H9 (cell line): Measurements from ENCODE around the gene ZBTB43. TPM values are rescaled to one million over a fixed set of nuclear protein-coding genes. Genes with fewer than 3 reads are reported as not detected.

Experiments
- DNase-seq: peaks from one replicate; pipeline ENCODE4 v3.0.0-alpha.2; 2017
- H2AFZ ChIP-seq: one replicate; pipeline ENCODE4 v1.6.1; 2013; ENCODE audit warnings: mild to moderate bottlenecking, low read length, control low read depth, moderate library complexity
- H2AK5ac ChIP-seq: 2 replicates; pipeline ENCODE4 v1.6.1; 2013; ENCODE audit warnings: low read length, control low read depth, mixed read lengths; ENCODE audit not compliant: insufficient read length
- H2BK120ac ChIP-seq: one replicate; pipeline ENCODE4 v1.6.1; 2013; ENCODE audit warnings: low read depth, mild to moderate bottlenecking, low read length, control low read depth, inconsistent platforms; ENCODE audit not compliant: poor library complexity, severe bottlenecking
- H2BK12ac ChIP-seq: 2 replicates; pipeline ENCODE4 v1.6.1; 2013; ENCODE audit warnings: low read length, control low read depth, mixed read lengths, low read depth; ENCODE audit not compliant: insufficient read length
- H2BK15ac ChIP-seq: 2 replicates; pipeline ENCODE4 v1.6.1; 2013; ENCODE audit warnings: low read depth, low read length, control low read depth
- H2BK20ac ChIP-seq: one replicate; pipeline ENCODE4 v1.6.1; 2013; ENCODE audit warnings: low read depth, mild to moderate bottlenecking, low read length, control low read depth, inconsistent platforms; ENCODE audit not compliant: poor library complexity, severe bottlenecking
- H2BK5ac ChIP-seq: 2 replicates; pipeline ENCODE4 v1.6.1; 2013; ENCODE audit warnings: low read length, control low read depth, mixed read lengths; ENCODE audit not compliant: insufficient read length
- H3K14ac ChIP-seq: 2 replicates; pipeline ENCODE4 v1.6.1; 2013; ENCODE audit warnings: low read length, control low read depth; ENCODE audit not compliant: insufficient read depth
- H3K18ac ChIP-seq: 2 replicates; pipeline ENCODE4 v1.6.1; 2013; ENCODE audit warnings: low read depth, mild to moderate bottlenecking, mixed read lengths, low read length, control low read depth; ENCODE audit not compliant: insufficient read length
- H3K23ac ChIP-seq: 2 replicates; pipeline ENCODE4 v1.6.1; 2013; ENCODE audit warnings: low read length, control low read depth, mixed read lengths, low read depth; ENCODE audit not compliant: insufficient read length
- H3K23me2 ChIP-seq: 2 replicates; pipeline ENCODE4 v1.6.1; 2013; ENCODE audit warnings: low read depth, mild to moderate bottlenecking, mixed read lengths, low read length, control low read depth; ENCODE audit not compliant: insufficient read length, poor library complexity, severe bottlenecking
- H3K27ac ChIP-seq: 2 replicates; pipeline ENCODE4 v1.5.1; 2013; ENCODE audit warnings: low read length, control low read depth, mixed read lengths, low read depth; ENCODE audit not compliant: insufficient read length
- H3K27me3 ChIP-seq: 2 replicates; pipeline ENCODE4 v1.6.1; 2013; ENCODE audit warnings: low read length, control low read depth, inconsistent platforms; ENCODE audit not compliant: insufficient read depth
- H3K4ac ChIP-seq: 2 replicates; pipeline ENCODE4 v1.6.1; 2013; ENCODE audit warnings: low read depth, mild to moderate bottlenecking, control low read depth, inconsistent platforms, low read length, moderate library complexity
- H3K4me1 ChIP-seq: 2 replicates; pipeline ENCODE4 v1.6.1; 2013; ENCODE audit warnings: low read length, control low read depth, inconsistent platforms; ENCODE audit not compliant: insufficient read depth
- H3K4me2 ChIP-seq: 2 replicates; pipeline ENCODE4 v1.6.1; 2013; ENCODE audit warnings: low read length, control low read depth, mixed read lengths; ENCODE audit not compliant: insufficient read length, insufficient read depth
- H3K56ac ChIP-seq: 2 replicates; pipeline ENCODE4 v1.6.1; 2013; ENCODE audit warnings: low read depth, mild to moderate bottlenecking, mixed read lengths, low read length, control low read depth; ENCODE audit not compliant: insufficient read length
- H3K79me1 ChIP-seq: 2 replicates; pipeline ENCODE4 v1.6.1; 2013; ENCODE audit warnings: low read depth, mild to moderate bottlenecking, moderate library complexity, low read length, control low read depth, inconsistent platforms; ENCODE audit not compliant: insufficient read depth, poor library complexity, severe bottlenecking
- H3K79me2 ChIP-seq: 2 replicates; pipeline ENCODE4 v1.6.1; 2013; ENCODE audit warnings: low read length, control low read depth, inconsistent platforms; ENCODE audit not compliant: insufficient read depth
- H3K9ac ChIP-seq: 2 replicates; pipeline ENCODE4 v1.6.1; 2013; ENCODE audit warnings: low read length, control low read depth, mixed read lengths; ENCODE audit not compliant: insufficient read length; ENCODE audit errors: extremely low read depth
- H3K9me3 ChIP-seq: one replicate; pipeline ENCODE4 v1.6.1; 2013; ENCODE audit warnings: low read depth, low read length, inconsistent platforms; ENCODE audit not compliant: control insufficient read depth
- H3T11ph ChIP-seq: one replicate; pipeline ENCODE4 v1.6.1; 2013; ENCODE audit warnings: mild to moderate bottlenecking, low read length, control low read depth, inconsistent platforms
- H4K20me1 ChIP-seq: one replicate; pipeline ENCODE4 v1.6.1; 2013; ENCODE audit not compliant: control insufficient read depth, insufficient read length, insufficient read depth
- H4K5ac ChIP-seq: 2 replicates; pipeline ENCODE4 v1.6.1; 2013; ENCODE audit warnings: low read depth, mild to moderate bottlenecking, mixed read lengths, low read length, control low read depth; ENCODE audit not compliant: insufficient read length
- H4K8ac ChIP-seq: replicated peaks from 2 replicates; pipeline ENCODE4 v1.6.1; 2013; ENCODE audit warnings: low read length, control low read depth, mixed read lengths, low read depth; ENCODE audit not compliant: insufficient read length
- H4K91ac ChIP-seq: 2 replicates; pipeline ENCODE4 v1.6.1; 2013; ENCODE audit warnings: low read depth, mild to moderate bottlenecking, moderate library complexity, mixed read lengths, low read length, control low read depth; ENCODE audit not compliant: insufficient read length
- H3K27ac Mint-ChIP-seq, 3 experiments: 2 replicates in 2 of 3; 3 replicates in 1 of 3; pipeline ENCODE4 v1.8.0; 2020 to 2021; ENCODE audit warnings: mixed read lengths in 3 of 3, mild to moderate bottlenecking in 1 of 3, moderate library complexity in 1 of 3
- H3K27me3 Mint-ChIP-seq: 2 replicates; pipeline ENCODE4 v1.8.0; 2021; ENCODE audit warnings: low read depth, mild to moderate bottlenecking, moderate library complexity, mixed read lengths
- H3K36me3 Mint-ChIP-seq, 3 experiments: 2 replicates in 2 of 3; 3 replicates in 1 of 3; pipeline ENCODE4 v1.8.0; 2020 to 2021; ENCODE audit warnings: low read depth in 3 of 3, mixed read lengths in 3 of 3; ENCODE audit not compliant: insufficient read depth in 1 of 3
- H3K4me1 Mint-ChIP-seq, 2 experiments: 2 replicates each; pipeline ENCODE4 v1.8.0; 2020; ENCODE audit warnings: mixed read lengths in 2 of 2
- H3K4me3 Mint-ChIP-seq, 2 experiments: 2 replicates in 1 of 2; 3 replicates in 1 of 2; pipeline ENCODE4 v1.8.0; 2020 to 2021; ENCODE audit warnings: mild to moderate bottlenecking in 2 of 2, mixed read lengths in 2 of 2, moderate library complexity in 1 of 2
- H3K9me3 Mint-ChIP-seq, 2 experiments: 2 replicates in 1 of 2; 3 replicates in 1 of 2; pipeline ENCODE4 v1.8.0; 2020; ENCODE audit warnings: mild to moderate bottlenecking in 2 of 2, mixed read lengths in 2 of 2, moderate library complexity in 1 of 2
- WGBS: extraction: QIAGEN DNeasy Blood & Tissue Kit; methylation state at CpG from one replicate; pipeline ENCODE4 v1.1.7; 2013; ENCODE audit warnings: missing lambda C conversion rate, low lambda C conversion rate, mixed read lengths; ENCODE audit not compliant: insufficient read length; ENCODE audit errors: extremely low coverage; 5-methylcytosine and 5-hydroxymethylcytosine counted together
- total RNA-seq: library from RNA; stranded (reverse); gene quantifications from 2 replicates; pipeline ENCODE4 v1.2.1, GENCODE V29; 2021
- TF ChIP-seq, protein P1 (sequence below): fragments of 200-600 bp; sonication (generic); conservative IDR thresholded peaks from 3 replicates; pipeline ENCODE4 v1.8.0; 2021; ENCODE audit warnings: antibody characterized with exemption, mild to moderate bottlenecking

The ZBTB43 gene
- total RNA-seq, 1 experiment from 2014 or later: 15.7 TPM

DNA sequence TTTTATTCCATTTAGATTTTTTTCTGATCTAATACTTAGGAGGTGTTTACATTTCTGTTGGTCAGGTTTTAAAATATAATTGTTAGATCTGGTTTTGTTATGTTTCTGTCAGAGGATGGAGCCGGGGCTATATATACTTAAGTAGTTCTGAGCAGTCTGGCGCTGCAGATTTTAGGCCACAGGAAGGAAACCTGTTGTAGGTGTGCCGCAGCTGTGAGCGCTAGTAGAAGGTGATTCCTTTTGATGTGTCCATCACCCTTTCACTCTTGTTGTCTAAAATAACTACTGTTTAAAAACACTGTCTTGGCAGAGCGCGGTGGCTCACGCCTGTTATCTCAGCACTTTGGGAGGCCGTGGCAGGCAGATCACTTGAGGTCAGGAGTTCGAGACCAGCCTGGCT, 72.6 kb downstream of the ZBTB43 start:
- Histone ChIP-seq H2BK12ac (no peak overlapping the region), H2BK15ac (no peak overlapping the region), H4K91ac (no peak overlapping the region), H3K27ac (no peak overlapping the region), H3K14ac (no peak overlapping the region), H2AFZ (no peak overlapping the region), H3K4ac (no peak overlapping the region), H3K4me1 (no peaks in the 10 kb centered on the region), H3K56ac (no peak overlapping the region), H3T11ph (no peak overlapping the region), H2BK5ac (no peak overlapping the region), H3K79me1 (peaks cover 6% of the 10 kb centered on the region), H3K23ac (no peak overlapping the region), H3K79me2 (no peaks in the 10 kb centered on the region), H3K23me2 (no peaks in the 10 kb centered on the region), H3K27me3 (no peaks in the 10 kb centered on the region), H4K5ac (no peak overlapping the region), H4K20me1 (no peaks in the 10 kb centered on the region), H3K18ac (no peak overlapping the region), H3K9me3 (no peaks in the 10 kb centered on the region), H2AK5ac (no peak overlapping the region), H2BK120ac (no peak overlapping the region), H4K8ac (no peak overlapping the region), H3K4me2 (no peak overlapping the region), H2BK20ac (no peak overlapping the region), H3K9ac (no peak overlapping the region)
- no CpG with 5 or more reads among the region's 9 CpGs for WGBS
- no peaks in the 10 kb centered on the region for H3K4me1 Mint-ChIP-seq
- peaks cover 9% of the 10 kb centered on the region in 2 experiments for H3K9me3 Mint-ChIP-seq
- H3K27ac Mint-ChIP-seq: peak overlapping the region in 2 of 3 experiments; percentile 19 to 55; a peak in 3 of 7 replicates
- TF ChIP-seq, protein P1, sequence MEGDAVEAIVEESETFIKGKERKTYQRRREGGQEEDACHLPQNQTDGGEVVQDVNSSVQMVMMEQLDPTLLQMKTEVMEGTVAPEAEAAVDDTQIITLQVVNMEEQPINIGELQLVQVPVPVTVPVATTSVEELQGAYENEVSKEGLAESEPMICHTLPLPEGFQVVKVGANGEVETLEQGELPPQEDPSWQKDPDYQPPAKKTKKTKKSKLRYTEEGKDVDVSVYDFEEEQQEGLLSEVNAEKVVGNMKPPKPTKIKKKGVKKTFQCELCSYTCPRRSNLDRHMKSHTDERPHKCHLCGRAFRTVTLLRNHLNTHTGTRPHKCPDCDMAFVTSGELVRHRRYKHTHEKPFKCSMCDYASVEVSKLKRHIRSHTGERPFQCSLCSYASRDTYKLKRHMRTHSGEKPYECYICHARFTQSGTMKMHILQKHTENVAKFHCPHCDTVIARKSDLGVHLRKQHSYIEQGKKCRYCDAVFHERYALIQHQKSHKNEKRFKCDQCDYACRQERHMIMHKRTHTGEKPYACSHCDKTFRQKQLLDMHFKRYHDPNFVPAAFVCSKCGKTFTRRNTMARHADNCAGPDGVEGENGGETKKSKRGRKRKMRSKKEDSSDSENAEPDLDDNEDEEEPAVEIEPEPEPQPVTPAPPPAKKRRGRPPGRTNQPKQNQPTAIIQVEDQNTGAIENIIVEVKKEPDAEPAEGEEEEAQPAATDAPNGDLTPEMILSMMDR: no peak
- H3K4me3 Mint-ChIP-seq: no peak overlapping the region
- no peaks in the 10 kb centered on the region; the same call in 1 of the 2 replicates for H3K27me3 Mint-ChIP-seq
- no peak for DNase-seq
- peaks cover 19 to 23% (median 22%) of the 10 kb centered on the region in 3 experiments for H3K36me3 Mint-ChIP-seq
